PC-9 (cell line): ENCODE data around the gene MED6. TPM values are rescaled to one million over a fixed set of nuclear protein-coding genes. Genes with fewer than 3 reads are reported as not detected.

ENCODE experiments used
- BruUV-seq: library from RNA; stranded (reverse); fragments of 400-500 nt; replicated peaks from 2 replicates; lab custom pipeline; 2021; lab: Mats Ljungman, UMichigan
- CTCF ChIA-PET: fragments of 300-600 bp; sonication (Branson Sonifier 250); formaldehyde crosslinking; loops from one replicate; lab custom pipeline; 2022; ENCODE audit warnings: antibody characterized with exemption; lab: Charles Lee
- POLR2A ChIA-PET: fragments of 300-600 bp; sonication (Branson Sonifier 250); formaldehyde crosslinking; loops from one replicate; lab custom pipeline; 2022; ENCODE audit warnings: antibody characterized with exemption; ENCODE audit not compliant: unreplicated experiment; lab: Charles Lee
- DNase-seq, 2 experiments: peaks; one replicate each; pipeline versions ENCODE4 v3.0.0 to v3.0.0-alpha.2; 2015 to 2022; ENCODE audit warnings: mixed read lengths in 1 of 2
- H2AFZ ChIP-seq: fragments of 200-600 bp; sonication (generic); 2 replicates; pipeline ENCODE4 v1.8.1; 2017; ENCODE audit warnings: antibody characterized with exemption
- H3F3A ChIP-seq: fragments of 200-600 bp; sonication (generic); 2 replicates; pipeline ENCODE4 v1.8.1; 2017; ENCODE audit warnings: antibody characterized with exemption, mild to moderate bottlenecking, low read depth; ENCODE audit not compliant: insufficient read depth
- H3K27ac ChIP-seq: fragments of 200-600 bp; sonication (generic); 2 replicates; pipeline ENCODE4 v1.6.1; 2016; ENCODE audit warnings: mixed run types
- H3K27me3 ChIP-seq: fragments of 200-600 bp; sonication (generic); 2 replicates; pipeline ENCODE4 v1.6.1; 2016; ENCODE audit warnings: low read depth, mixed run types; ENCODE audit not compliant: insufficient read depth
- H3K36me3 ChIP-seq: fragments of 200-600 bp; sonication (generic); 2 replicates; pipeline ENCODE4 v1.6.1; 2016; ENCODE audit warnings: low read depth, mixed run types
- H3K4me1 ChIP-seq: fragments of 200-600 bp; sonication (generic); replicated peaks from 2 replicates; pipeline ENCODE4 v1.6.1; 2016; ENCODE audit warnings: mixed run types; ENCODE audit not compliant: insufficient read depth
- H3K4me2 ChIP-seq: fragments of 200-600 bp; sonication (generic); 2 replicates; pipeline ENCODE4 v1.6.1; 2017; ENCODE audit warnings: mixed run types
- H3K4me3 ChIP-seq: fragments of 200-600 bp; sonication (generic); 2 replicates; pipeline ENCODE4 v1.6.1; 2016; ENCODE audit warnings: mixed run types
- H3K79me2 ChIP-seq: fragments of 200-600 bp; sonication (generic); 2 replicates; pipeline ENCODE4 v1.6.1; 2017; ENCODE audit warnings: low read depth, mixed run types
- H3K9me2 ChIP-seq: fragments of 200-600 bp; sonication (generic); 2 replicates; pipeline ENCODE4 v1.8.1; 2017; ENCODE audit warnings: mild to moderate bottlenecking; ENCODE audit not compliant: insufficient read depth
- H3K9me3 ChIP-seq: fragments of 200-600 bp; sonication (generic); 2 replicates; pipeline ENCODE4 v1.8.1; 2016; ENCODE audit warnings: low read depth; ENCODE audit not compliant: insufficient read depth
- H4K20me1 ChIP-seq: fragments of 200-600 bp; sonication (generic); 2 replicates; pipeline ENCODE4 v1.8.1; 2017; ENCODE audit not compliant: insufficient read depth
- EZH2 ChIP-seq: fragments of 200-600 bp; sonication (generic); IDR thresholded peaks from 2 replicates; pipeline ENCODE4 v1.8.0; 2017; ENCODE audit warnings: antibody characterized with exemption, low read depth
- intact Hi-C: fragments of 100-400 bp; cut with micrococcal nuclease; formaldehyde crosslinking; loops from one replicate; pipeline ENCODE4 v1.10.0; 2022; ENCODE audit not compliant: unreplicated experiment
- total RNA-seq: library from RNA; stranded (reverse); gene quantifications from 2 replicates; pipeline ENCODE4 v1.2.3, GENCODE V29; 2021
- TF ChIP-seq, protein P1 (sequence below): fragments of 200-600 bp; sonication (generic); conservative IDR thresholded peaks from 2 replicates; pipeline ENCODE4 v1.6.1; 2017; ENCODE audit warnings: mixed run types, antibody characterized with exemption, mild to moderate bottlenecking, moderate library complexity

Gene MED6
- total RNA-seq, 1 experiment from 2014 or later: 58.2 TPM

DNA sequence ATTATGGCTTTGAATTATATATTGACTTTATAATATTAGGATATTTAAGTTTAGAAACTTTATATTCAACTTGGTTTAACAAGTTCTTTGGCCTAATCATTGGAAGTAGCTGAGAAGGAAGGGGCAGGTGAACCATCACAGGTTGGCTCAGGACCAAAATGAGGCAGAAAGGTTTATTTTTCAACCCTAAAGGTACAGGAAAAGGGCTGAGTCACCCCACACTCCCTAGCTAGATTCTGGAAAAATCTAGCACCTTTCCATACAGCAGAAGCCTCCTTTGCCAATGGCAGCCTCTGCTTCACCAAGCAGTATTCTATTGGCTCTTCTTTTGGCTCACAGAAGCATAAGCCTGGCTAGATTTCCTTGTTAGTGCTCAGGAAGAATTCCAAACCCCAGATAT, 19.3 kb upstream of the MED6 start:
- ChIA-PET CTCF (no interaction called here), POLR2A (interaction anchor here (0.8 kb wide), 1 partner anchor 190 kb away, joined by 5 read pairs; no protein-coding TSS in a partner anchor)
- Histone ChIP-seq H3K4me1 (peaks cover 11% of the 10 kb centered on the region), H2AFZ (no peak overlapping the region), H3F3A (no peaks in the 10 kb centered on the region), H3K4me3 (no peak overlapping the region), H3K27me3 (no peaks in the 10 kb centered on the region), H3K4me2 (no peak overlapping the region), H3K27ac (no peak overlapping the region), H3K36me3 (no peaks in the 10 kb centered on the region), H4K20me1 (no peaks in the 10 kb centered on the region), H3K9me2 (no peaks in the 10 kb centered on the region), H3K9me3 (peaks cover 3% of the 10 kb centered on the region; the same call in 1 of the 2 replicates), H3K79me2 (no peaks in the 10 kb centered on the region)
- intact Hi-C loops: no loop called here
- no peak for DNase-seq
- TF ChIP-seq, protein P1, sequence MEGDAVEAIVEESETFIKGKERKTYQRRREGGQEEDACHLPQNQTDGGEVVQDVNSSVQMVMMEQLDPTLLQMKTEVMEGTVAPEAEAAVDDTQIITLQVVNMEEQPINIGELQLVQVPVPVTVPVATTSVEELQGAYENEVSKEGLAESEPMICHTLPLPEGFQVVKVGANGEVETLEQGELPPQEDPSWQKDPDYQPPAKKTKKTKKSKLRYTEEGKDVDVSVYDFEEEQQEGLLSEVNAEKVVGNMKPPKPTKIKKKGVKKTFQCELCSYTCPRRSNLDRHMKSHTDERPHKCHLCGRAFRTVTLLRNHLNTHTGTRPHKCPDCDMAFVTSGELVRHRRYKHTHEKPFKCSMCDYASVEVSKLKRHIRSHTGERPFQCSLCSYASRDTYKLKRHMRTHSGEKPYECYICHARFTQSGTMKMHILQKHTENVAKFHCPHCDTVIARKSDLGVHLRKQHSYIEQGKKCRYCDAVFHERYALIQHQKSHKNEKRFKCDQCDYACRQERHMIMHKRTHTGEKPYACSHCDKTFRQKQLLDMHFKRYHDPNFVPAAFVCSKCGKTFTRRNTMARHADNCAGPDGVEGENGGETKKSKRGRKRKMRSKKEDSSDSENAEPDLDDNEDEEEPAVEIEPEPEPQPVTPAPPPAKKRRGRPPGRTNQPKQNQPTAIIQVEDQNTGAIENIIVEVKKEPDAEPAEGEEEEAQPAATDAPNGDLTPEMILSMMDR: no peak
- TF ChIP-seq EZH2: no peak
- no TSS peak for BruUV-seq

DNA sequence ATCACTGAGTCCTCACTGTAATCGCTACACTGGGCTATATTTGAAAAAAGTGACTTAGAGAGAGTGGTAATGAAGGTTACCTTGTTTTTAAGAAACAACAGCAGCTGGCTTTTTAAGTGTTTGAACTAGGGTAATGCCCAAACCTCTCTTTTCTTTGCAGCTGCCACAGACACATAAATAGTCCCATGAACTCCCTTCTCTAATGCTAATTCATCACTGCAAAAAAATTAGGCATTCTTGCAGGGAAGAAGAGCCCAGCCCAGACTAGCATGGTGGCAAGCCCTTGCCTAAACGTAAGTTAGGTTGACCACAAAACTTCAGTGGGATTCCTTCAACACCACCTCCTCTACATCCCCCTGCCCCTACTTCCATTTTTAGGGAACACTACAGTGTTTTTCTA, 17.9 kb upstream of the MED6 start:
- H2AFZ ChIP-seq: no peak overlapping the region
- H3K4me3 ChIP-seq: no peak overlapping the region
- no TSS peak for BruUV-seq
- H3K27ac ChIP-seq: no peak overlapping the region
- H3K36me3 ChIP-seq: no peaks in the 10 kb centered on the region
- no peak for TF ChIP-seq EZH2
- TF ChIP-seq, protein P1: no peak
- POLR2A ChIA-PET: no interaction called here
- H3K4me2 ChIP-seq: no peak overlapping the region
- H3K9me2 ChIP-seq: no peaks in the 10 kb centered on the region
- H3K79me2 ChIP-seq: no peaks in the 10 kb centered on the region
- no peaks in the 10 kb centered on the region for H3F3A ChIP-seq
- H3K27me3 ChIP-seq: no peaks in the 10 kb centered on the region
- H3K9me3 ChIP-seq: no peaks in the 10 kb centered on the region
- CTCF ChIA-PET: interaction anchor here (0.5 to 0.6 kb wide), 2 partner anchors 190 to 599 kb away, joined by 4 to 17 read pairs; no protein-coding TSS in a partner anchor
- intact Hi-C loops: no loop called here
- DNase-seq: no peak
- H4K20me1 ChIP-seq: no peaks in the 10 kb centered on the region
- H3K4me1 ChIP-seq: peaks cover 11% of the 10 kb centered on the region

DNA sequence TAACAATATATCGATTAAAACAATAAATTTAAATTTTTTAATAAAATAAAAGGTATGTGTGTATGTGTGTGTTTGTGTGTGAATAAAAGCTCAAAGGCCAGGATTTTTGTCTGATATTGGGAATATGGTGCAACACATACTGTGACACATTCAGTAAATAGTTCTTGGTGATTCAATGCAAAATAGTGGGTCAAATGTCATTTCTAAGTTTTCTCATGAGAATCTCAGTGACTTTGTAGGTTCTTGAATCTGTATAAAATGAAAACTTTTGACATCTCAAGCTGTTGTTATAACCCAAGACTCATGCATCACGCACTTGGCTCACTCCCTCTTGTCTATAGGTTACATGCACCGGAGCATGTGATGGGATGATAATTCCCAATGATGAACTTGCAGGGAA, 16.2 kb upstream of the MED6 start:
- TF ChIP-seq, protein P1: no peak
- no peak for TF ChIP-seq EZH2
- no peaks in the 10 kb centered on the region for H3K79me2 ChIP-seq
- BruUV-seq: no TSS peak
- no peaks in the 10 kb centered on the region for H3K27me3 ChIP-seq
- no peaks in the 10 kb centered on the region for H4K20me1 ChIP-seq
- peak overlapping the region; percentile 57 for H3K27ac ChIP-seq
- no peak overlapping the region for H3K4me3 ChIP-seq
- H2AFZ ChIP-seq: no peak overlapping the region
- peak in 1 of 2 experiments; percentile 60 for DNase-seq
- H3K4me2 ChIP-seq: peak overlapping the region; percentile 15; the same call in 1 of the 2 replicates
- ChIA-PET CTCF (no interaction called here), POLR2A (interaction anchor here (0.6 kb wide), 1 partner anchor 72 kb away, joined by 9 read pairs; no protein-coding TSS in a partner anchor)
- H3K36me3 ChIP-seq: no peaks in the 10 kb centered on the region
- H3K9me3 ChIP-seq: no peaks in the 10 kb centered on the region
- no peaks in the 10 kb centered on the region for H3K9me2 ChIP-seq
- intact Hi-C loops: no loop called here
- no peaks in the 10 kb centered on the region for H3F3A ChIP-seq
- peaks cover 11% of the 10 kb centered on the region for H3K4me1 ChIP-seq
